Peyer's patch (tissue), 4 donors: ENCODE data around the gene ISCA2. TPM values are rescaled to one million over a fixed set of nuclear protein-coding genes. Genes with fewer than 3 reads are reported as not detected.
A peak's percentile ranks its signal among the peaks of the same experiment; 100 is the strongest.

Source experiments
- DNase-seq, 3 donors: peaks; one replicate each; pipeline ENCODE4 v3.0.0-alpha.2; 2017 to 2019
- H3K27ac ChIP-seq, 4 donors: fragments of 200-600 bp; sonication (generic); one replicate each; pipeline ENCODE4 v1.5.1; 2016 to 2019
- H3K27me3 ChIP-seq, 2 donors: fragments of 200-600 bp; sonication (generic); one replicate each; pipeline ENCODE4 v1.5.1; 2019
- H3K36me3 ChIP-seq, 3 donors: fragments of 200-600 bp; sonication (generic); one replicate each; pipeline ENCODE4 v1.5.1; 2016 to 2019
- H3K4me1 ChIP-seq, 4 donors: fragments of 200-600 bp; sonication (generic); one replicate each; pipeline ENCODE4 v1.5.1; 2016 to 2019
- H3K4me3 ChIP-seq, 4 donors: fragments of 200-600 bp; sonication (generic); 1 replicate in 3 of 4; 2 replicates in 1 of 4; pipeline ENCODE4 v1.5.1; 2016 to 2019; ENCODE audit warnings: mild to moderate bottlenecking in 1 of 4
- H3K9me3 ChIP-seq, 4 donors: fragments of 200-600 bp; sonication (generic); one replicate each; pipeline ENCODE4 v1.5.1; 2016 to 2019; ENCODE audit warnings: mild to moderate bottlenecking in 1 of 4
- CTCF ChIP-seq, 6 experiments: fragments of 450-650 bp in 4 of 6; fragments of 200-600 bp in 2 of 6; sonication (generic) in 1 of 6; IDR thresholded peaks; one replicate each; pipeline ENCODE4 v1.5.1; 2017 to 2019; ENCODE audit warnings: antibody characterized with exemption in 6 of 6, mild to moderate bottlenecking in 3 of 6, moderate library complexity in 1 of 6
- POLR2A ChIP-seq, 2 donors: fragments of 450-650 bp; IDR thresholded peaks; one replicate each; pipeline ENCODE4 v1.5.1; 2017; ENCODE audit warnings: antibody characterized with exemption in 2 of 2, mild to moderate bottlenecking in 2 of 2, moderate library complexity in 2 of 2
- total RNA-seq, 4 donors: library from RNA; depleted of rRNA; stranded (reverse); fragments of >200 nt; gene quantifications; one replicate each; pipeline ENCODE4 v1.1.0, GENCODE V29; 2016

The ISCA2 gene
- total RNA-seq, 4 donors from 2014 or later: 11.6 to 18.2 (median 15.8) TPM

- H3K9me3 ChIP-seq: no peaks in the 10 kb centered on the region
- H3K27ac ChIP-seq: no peak overlapping the region
- peak in 1 of 3 donors; percentile 15 for DNase-seq
- TF ChIP-seq CTCF (IDR thresholded peaks at IDR 0.05): no peak
- no peak for TF ChIP-seq POLR2A (IDR thresholded peaks at IDR 0.05)
- H3K4me1 ChIP-seq: no peaks in the 10 kb centered on the region
- no peaks in the 10 kb centered on the region for H3K36me3 ChIP-seq
- H3K27me3 ChIP-seq: no peaks in the 10 kb centered on the region
- H3K4me3 ChIP-seq: no peak overlapping the region
These were observed 25.9 kb downstream of the ISCA2 start for GRCh38 chr14:74519316-74520074.

GRCh38 chr14:74521756-74522155 is 28.2 kb downstream of the ISCA2 start:
- TF ChIP-seq CTCF (IDR thresholded peaks at IDR 0.05) (no peak), POLR2A (IDR thresholded peaks at IDR 0.05) (no peak)

GRCh38 chr14:74522740-74523139 is 29.2 kb downstream of the ISCA2 start:
- Histone ChIP-seq H3K36me3 (no peaks in the 10 kb centered on the region), H3K9me3 (no peaks in the 10 kb centered on the region), H3K4me3 (no peak overlapping the region), H3K4me1 (no peaks in the 10 kb centered on the region), H3K27ac (no peak overlapping the region), H3K27me3 (no peaks in the 10 kb centered on the region)
- DNase-seq: no peak
- TF ChIP-seq CTCF (IDR thresholded peaks at IDR 0.05): no peak
- no peak for TF ChIP-seq POLR2A (IDR thresholded peaks at IDR 0.05)

More at GRCh38 chr14:74521756-74522155, 28.2 kb downstream of the ISCA2 start:
- Histone ChIP-seq H3K4me3 (no peak overlapping the region), H3K9me3 (no peaks in the 10 kb centered on the region), H3K36me3 (no peaks in the 10 kb centered on the region), H3K27me3 (no peaks in the 10 kb centered on the region), H3K4me1 (no peaks in the 10 kb centered on the region), H3K27ac (no peak overlapping the region)
- DNase-seq: peak in 1 of 3 donors; percentile 33

- no peaks in the 10 kb centered on the region for H3K4me1 ChIP-seq
- TF ChIP-seq POLR2A (IDR thresholded peaks at IDR 0.05) (no peak), CTCF (IDR thresholded peaks at IDR 0.05) (no peak)
- no peak overlapping the region for H3K27ac ChIP-seq
- no peaks in the 10 kb centered on the region for H3K9me3 ChIP-seq
- H3K27me3 ChIP-seq: no peaks in the 10 kb centered on the region
- H3K36me3 ChIP-seq: no peaks in the 10 kb centered on the region
- no peak for DNase-seq
- H3K4me3 ChIP-seq: no peak overlapping the region
These were observed 30.7 kb downstream of the ISCA2 start for GRCh38 chr14:74524076-74524811.

- TF ChIP-seq CTCF (IDR thresholded peaks at IDR 0.05): no peak
- no peak for TF ChIP-seq POLR2A (IDR thresholded peaks at IDR 0.05)
- Histone ChIP-seq H3K36me3 (no peaks in the 10 kb centered on the region), H3K27me3 (no peaks in the 10 kb centered on the region), H3K4me3 (no peak overlapping the region), H3K4me1 (no peaks in the 10 kb centered on the region), H3K27ac (no peak overlapping the region), H3K9me3 (no peaks in the 10 kb centered on the region)
- no peak for DNase-seq
These were observed 31.2 kb downstream of the ISCA2 start for GRCh38 chr14:74524812-74525135.
